VCaP (cell line): ENCODE results near the gene CDH24.

ENCODE experiments used
- H3K27ac ChIP-seq: fragments of 450-650 bp; 2 replicates; pipeline ENCODE4 v1.5.1; 2017
- CTCF ChIP-seq: fragments of 450-650 bp; conservative IDR thresholded peaks from 2 replicates; pipeline ENCODE4 v1.5.1; 2017; ENCODE audit warnings: mild to moderate bottlenecking, moderate library complexity

Gene CDH24

GRCh38 chr14:23025151-23025814, 32.0 kb downstream of the CDH24 start:
- no peak overlapping the region for H3K27ac ChIP-seq
- TF ChIP-seq CTCF, result no peak

GRCh38 chr14:23024612-23025075, 32.7 kb downstream of the CDH24 start:
- no peak for TF ChIP-seq CTCF

GRCh38 chr14:23023795-23024152, 33.5 kb downstream of the CDH24 start:
- H3K27ac ChIP-seq, result no peak overlapping the region
- no peak for TF ChIP-seq CTCF

More at GRCh38 chr14:23024612-23025075, 32.7 kb downstream of the CDH24 start:
- no peak overlapping the region for H3K27ac ChIP-seq

- no peak for TF ChIP-seq CTCF
- no peak overlapping the region for H3K27ac ChIP-seq
Measured at GRCh38 chr14:23023022-23023794, 34.1 kb downstream of the CDH24 start.

GRCh38 chr14:23021889-23022442, 35.4 kb downstream of the CDH24 start:
- no peak for TF ChIP-seq CTCF
- no peak overlapping the region for H3K27ac ChIP-seq

GRCh38 chr14:23021434-23021833, 35.9 kb downstream of the CDH24 start:
- no peak for TF ChIP-seq CTCF
- H3K27ac ChIP-seq, result no peak overlapping the region
